ENCODE measurements around the gene GSTO1. TPM values are rescaled to one million over a fixed set of nuclear protein-coding genes. Genes with fewer than 3 reads are reported as not detected.

Gene GSTO1
- total and polyA plus RNA-seq, 2 of the 13 experiments (the other 11 are each of a cell fraction or from before 2014, with no cell fraction given) = 228 to 300 TPM

DNA sequence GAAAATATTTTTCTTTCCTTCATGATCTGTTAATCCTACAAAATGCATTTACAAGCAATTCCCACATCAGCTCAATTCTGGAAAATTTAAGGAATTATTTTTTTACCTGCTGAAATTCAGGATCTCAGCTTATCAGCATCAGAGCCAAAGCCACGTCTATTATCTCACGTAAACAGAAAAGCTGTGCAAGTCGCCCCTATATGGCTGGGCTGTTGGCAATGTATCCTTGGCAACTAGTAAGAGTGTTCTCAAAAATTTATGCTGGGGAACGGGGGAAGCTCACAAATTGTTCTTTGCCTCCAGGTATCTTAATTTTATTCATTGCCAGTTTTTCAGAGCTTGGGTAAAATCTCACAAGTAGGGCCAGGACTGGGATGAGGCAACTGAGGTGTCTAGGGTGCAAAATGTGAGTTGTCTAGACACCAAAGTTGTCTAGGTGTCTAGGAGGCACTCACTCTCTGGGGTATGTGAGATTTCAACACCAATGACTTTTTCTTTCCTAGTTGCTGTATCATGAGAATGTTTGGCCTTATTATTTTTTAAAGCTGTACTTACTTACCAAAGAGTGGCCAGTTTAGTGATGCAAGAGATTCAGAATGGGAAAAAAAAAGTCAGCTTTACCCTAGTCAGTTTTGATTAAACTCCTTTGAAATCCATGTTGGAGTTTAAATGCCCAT lies 19.3 kb downstream of the GSTO1 start:
- no TSS peak for BruUV-seq (replicated peaks)
- H3K4me1 ChIP-seq (ENCODE audit: insufficient read depth, low read length) = peaks cover 55% of the 10 kb centered on the region
- H2AFZ ChIP-seq (ENCODE audit: low read length) = peak overlapping the region; percentile 11
- FAIRE-seq = no peak
- no peaks in the 10 kb centered on the region for H4K20me1 ChIP-seq (ENCODE audit: insufficient read depth, low read length)
- TF ChIP-seq, protein P1, sequence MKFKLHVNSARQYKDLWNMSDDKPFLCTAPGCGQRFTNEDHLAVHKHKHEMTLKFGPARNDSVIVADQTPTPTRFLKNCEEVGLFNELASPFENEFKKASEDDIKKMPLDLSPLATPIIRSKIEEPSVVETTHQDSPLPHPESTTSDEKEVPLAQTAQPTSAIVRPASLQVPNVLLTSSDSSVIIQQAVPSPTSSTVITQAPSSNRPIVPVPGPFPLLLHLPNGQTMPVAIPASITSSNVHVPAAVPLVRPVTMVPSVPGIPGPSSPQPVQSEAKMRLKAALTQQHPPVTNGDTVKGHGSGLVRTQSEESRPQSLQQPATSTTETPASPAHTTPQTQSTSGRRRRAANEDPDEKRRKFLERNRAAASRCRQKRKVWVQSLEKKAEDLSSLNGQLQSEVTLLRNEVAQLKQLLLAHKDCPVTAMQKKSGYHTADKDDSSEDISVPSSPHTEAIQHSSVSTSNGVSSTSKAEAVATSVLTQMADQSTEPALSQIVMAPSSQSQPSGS (CRISPR knock-in tag; IDR thresholded peaks at IDR 0.05) = no peak
- 0 out of 2 replicates have a peak, but pooled peaks have one; percentile 1 for TF ChIP-seq ZFY (CRISPR knock-in tag; IDR thresholded peaks at IDR 0.05)
- no peaks in the 10 kb centered on the region for H3K9me3 ChIP-seq (ENCODE audit: low read length)
- DNase-seq (ENCODE audit: low spot score) = no peak
- H3K36me3 ChIP-seq (replicated peaks in 1 of 2; ENCODE audit: control insufficient read depth in 1 of 2, insufficient read depth in 2 of 2, low read length in 2 of 2) = peaks cover 1 to 4% of the 10 kb centered on the region in 2 experiments; a peak in 2 of 5 replicates
- peak; percentile 7 for ATAC-seq
- no peak overlapping the region for H3K27ac ChIP-seq (ENCODE audit: extremely low read length, insufficient read depth, low read length)
- 0 out of 6 replicates have a peak overlapping the region, but pooled peaks of 1 of the 3 experiments have one; percentile 28 for H3K4me3 ChIP-seq (replicated peaks in 1 of 3; ENCODE audit: insufficient read depth in 1 of 3, low read depth in 2 of 3, low read length in 3 of 3)
- peak overlapping the region; percentile 71 for H3K4me2 ChIP-seq (ENCODE audit: low read depth, low read length)
- no peak overlapping the region for H3K9ac ChIP-seq (ENCODE audit: insufficient read depth, low read depth, low read length)
- H3K27me3 ChIP-seq (ENCODE audit: control insufficient read depth in 1 of 2, insufficient read depth in 2 of 2, low read length in 2 of 2) = no peaks in the 10 kb centered on the region
- no peaks in the 10 kb centered on the region for H3K79me2 ChIP-seq (ENCODE audit: insufficient read depth, low read length)
- intact Hi-C loops (cut with micrococcal nuclease; ENCODE audit: unreplicated experiment) (loop anchor here (2.0 kb wide), 1 partner anchor 15 kb away; no protein-coding TSS in a partner anchor), in situ Hi-C loops (cut with HindIII; ENCODE audit: extremely low pct_ligation_motif_present, low pct_unique_long_range_greater_than_20kb) (no loop called here)
- 89% methylated on average over 4 of the region's 4 CpGs for WGBS (ENCODE audit: low lambda C conversion rate)
- POLR2A ChIA-PET = interaction anchor here (0.7 to 4.6 kb wide), 9 partner anchors 10 to 153 kb away, joined by 3 to 51 read pairs (median 4); partner anchors contain the start of genes CFAP43 and GSTO1
- CTCF ChIA-PET (ENCODE audit: low intra/inter-chr PET ratio, low total read pairs) = interaction anchor here (0.6 to 2.8 kb wide), 4 partner anchors 18 to 229 kb away, joined by 3 to 27 read pairs (median 7); no protein-coding TSS in a partner anchor

Measured in HepG2 (cell line).